Body of pancreas (tissue), 4 donors: ENCODE data around the gene CDK11B.

Source experiments
- POLR2A ChIP-seq, 3 donors: fragments of 450-650 bp; IDR thresholded peaks; one replicate each; pipeline ENCODE4 v1.6.1; 2016; ENCODE audit warnings: antibody characterized with exemption in 3 of 3, mild to moderate bottlenecking in 2 of 3
- TF ChIP-seq, protein P1 (sequence below), 7 experiments: fragments of 450-650 bp in 4 of 7; fragments of 200-600 bp in 3 of 7; sonication (generic) in 3 of 7; IDR thresholded peaks; one replicate each; pipeline ENCODE4 v1.5.1; 2016 to 2019; ENCODE audit warnings: antibody characterized with exemption in 7 of 7

GRCh38 chr1:1600861-1601563 is 57.8 kb downstream of the CDK11B start:
- TF ChIP-seq POLR2A (IDR thresholded peaks at IDR 0.05) = no peak
- TF ChIP-seq, protein P1, sequence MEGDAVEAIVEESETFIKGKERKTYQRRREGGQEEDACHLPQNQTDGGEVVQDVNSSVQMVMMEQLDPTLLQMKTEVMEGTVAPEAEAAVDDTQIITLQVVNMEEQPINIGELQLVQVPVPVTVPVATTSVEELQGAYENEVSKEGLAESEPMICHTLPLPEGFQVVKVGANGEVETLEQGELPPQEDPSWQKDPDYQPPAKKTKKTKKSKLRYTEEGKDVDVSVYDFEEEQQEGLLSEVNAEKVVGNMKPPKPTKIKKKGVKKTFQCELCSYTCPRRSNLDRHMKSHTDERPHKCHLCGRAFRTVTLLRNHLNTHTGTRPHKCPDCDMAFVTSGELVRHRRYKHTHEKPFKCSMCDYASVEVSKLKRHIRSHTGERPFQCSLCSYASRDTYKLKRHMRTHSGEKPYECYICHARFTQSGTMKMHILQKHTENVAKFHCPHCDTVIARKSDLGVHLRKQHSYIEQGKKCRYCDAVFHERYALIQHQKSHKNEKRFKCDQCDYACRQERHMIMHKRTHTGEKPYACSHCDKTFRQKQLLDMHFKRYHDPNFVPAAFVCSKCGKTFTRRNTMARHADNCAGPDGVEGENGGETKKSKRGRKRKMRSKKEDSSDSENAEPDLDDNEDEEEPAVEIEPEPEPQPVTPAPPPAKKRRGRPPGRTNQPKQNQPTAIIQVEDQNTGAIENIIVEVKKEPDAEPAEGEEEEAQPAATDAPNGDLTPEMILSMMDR (IDR thresholded peaks at IDR 0.05) = no peak
